Ishikawa (cell line): ENCODE measurements around the gene PQBP1.
A peak's percentile ranks its signal among the peaks of the same experiment; 100 is the strongest.

Source experiments
- CEBPB ChIP-seq: IDR thresholded peaks from 2 replicates; pipeline ENCODE4 v1.6.1; 2012
- CREB1 ChIP-seq: IDR thresholded peaks from 2 replicates; pipeline ENCODE4 v1.6.1; 2012; ENCODE audit warnings: low read depth
- EGR1 ChIP-seq: IDR thresholded peaks from 2 replicates; pipeline ENCODE4 v1.6.1; 2012
- EP300 ChIP-seq: IDR thresholded peaks from 2 replicates; pipeline ENCODE4 v1.6.1; 2012; ENCODE audit warnings: borderline replicate concordance
- FOXM1 ChIP-seq: IDR thresholded peaks from 2 replicates; pipeline ENCODE4 v1.6.1; 2012; ENCODE audit warnings: low read depth, borderline replicate concordance
- MAX ChIP-seq: IDR thresholded peaks from 2 replicates; pipeline ENCODE4 v1.6.1; 2012
- NFIC ChIP-seq: IDR thresholded peaks from 2 replicates; pipeline ENCODE4 v1.6.1; 2012
- RAD21 ChIP-seq: IDR thresholded peaks from 2 replicates; pipeline ENCODE4 v1.6.1; 2012; ENCODE audit warnings: low read depth
- REST ChIP-seq: IDR thresholded peaks from 2 replicates; pipeline ENCODE4 v1.6.1; 2012; ENCODE audit warnings: low read depth, mild to moderate bottlenecking
- TAF1 ChIP-seq: IDR thresholded peaks from 2 replicates; pipeline ENCODE4 v1.6.1; 2012; ENCODE audit warnings: low read depth, mild to moderate bottlenecking
- TCF12 ChIP-seq: IDR thresholded peaks from 2 replicates; pipeline ENCODE4 v1.6.1; 2012; ENCODE audit warnings: low read depth
- TEAD4 ChIP-seq: IDR thresholded peaks from 2 replicates; pipeline ENCODE4 v1.6.1; 2012
- USF1 ChIP-seq: IDR thresholded peaks from 2 replicates; pipeline ENCODE4 v1.6.1; 2012
- YY1 ChIP-seq: IDR thresholded peaks from 2 replicates; pipeline ENCODE4 v1.6.1; 2012; ENCODE audit warnings: low read depth
- ZBTB7A ChIP-seq: IDR thresholded peaks from 2 replicates; pipeline ENCODE4 v1.6.1; 2012; ENCODE audit warnings: low read depth

PQBP1 gene

GRCh38 chrX:48910926-48911411, 13.2 kb downstream of the PQBP1 start:
- TF ChIP-seq REST (no peak), CREB1 (no peak), FOXM1 (no peak), RAD21 (no peak), CEBPB (no peak), EP300 (no peak), TEAD4 (no peak), TCF12 (no peak), TAF1 (no peak), YY1 (no peak), MAX (no peak), EGR1 (no peak), ZBTB7A (no peak), USF1 (no peak), NFIC (no peak)

- peak; percentile 64 for TF ChIP-seq TAF1
- peak; percentile 88 for TF ChIP-seq YY1
- no peak for TF ChIP-seq ZBTB7A
- peak; percentile 71; the same call in 1 of the 2 replicates for TF ChIP-seq CREB1
- TF ChIP-seq USF1 = peak; percentile 53
- no peak for TF ChIP-seq NFIC
- no peak for TF ChIP-seq EP300
- TF ChIP-seq MAX = peak; percentile 16
Measured at GRCh38 chrX:48911412-48912182, 13.9 kb downstream of the PQBP1 start, which contains the start of gene SLC35A2. Gene SLC35A2 (minus strand): TSS chrX:48911646. CDS start chrX:48911636, 10 bp downstream.

- no peak for TF ChIP-seq EGR1
- no peak for TF ChIP-seq TEAD4
Measured at GRCh38 chrX:48913605-48914366, 16.1 kb downstream of the PQBP1 start.

GRCh38 chrX:48914593-48915493, 17.1 kb downstream of the PQBP1 start:
- no peak for TF ChIP-seq CREB1

GRCh38 chrX:48917139-48918001, 19.6 kb downstream of the PQBP1 start:
- no peak for TF ChIP-seq TAF1
- no peak for TF ChIP-seq CEBPB
- no peak for TF ChIP-seq EGR1
- peak; percentile 50; the same call in 1 of the 2 replicates for TF ChIP-seq RAD21

GRCh38 chrX:48918301-48918642, 20.5 kb downstream of the PQBP1 start:
- TF ChIP-seq CEBPB (no peak), EGR1 (peak; percentile 27; the same call in 1 of the 2 replicates)

- no peak for TF ChIP-seq REST
- no peak for TF ChIP-seq NFIC
- no peak for TF ChIP-seq CREB1
- no peak for TF ChIP-seq YY1
- no peak for TF ChIP-seq FOXM1
- 0 out of 2 replicates have a peak, but pooled peaks have one; percentile 1 for TF ChIP-seq EGR1
- no peak for TF ChIP-seq EP300
- TF ChIP-seq USF1 = peak; percentile 70
- peak; percentile 85 for TF ChIP-seq ZBTB7A
- peak; percentile 66 for TF ChIP-seq TAF1
- TF ChIP-seq TCF12 = no peak
- TF ChIP-seq CEBPB = no peak
- no peak for TF ChIP-seq MAX
- TF ChIP-seq TEAD4 = no peak
- no peak for TF ChIP-seq RAD21
Measured at GRCh38 chrX:48918643-48919340, 21.1 kb downstream of the PQBP1 start, which contains the start of gene PIM2. Gene PIM2 (minus strand): TSS chrX:48919024. CDS start chrX:48918834, 190 bp downstream.
